Endothelial cell of umbilical vein (primary cell): ENCODE data around the gene B3GALNT2.

Source experiments
- CTCF ChIP-seq, 2 donors: IDR thresholded peaks; 1 replicate in 1 of 2; 2 replicates in 1 of 2; pipeline ENCODE4 v1.5.1; 2011; ENCODE audit warnings: low read length in 2 of 2, mild to moderate bottlenecking in 2 of 2, moderate library complexity in 2 of 2, control low read depth in 1 of 2, inconsistent platforms in 1 of 2, low read depth in 1 of 2; ENCODE audit not compliant: insufficient read depth in 1 of 2; ENCODE audit errors: extremely low read depth in 1 of 2
- EZH2 ChIP-seq: IDR thresholded peaks from 2 replicates; pipeline ENCODE4 v1.6.1; 2012; ENCODE audit warnings: borderline replicate concordance, low read depth, mild to moderate bottlenecking, moderate library complexity, low read length, inconsistent platforms; ENCODE audit not compliant: severe bottlenecking
- MAX ChIP-seq: IDR thresholded peaks from 2 replicates; pipeline ENCODE4 v1.6.1; 2011; ENCODE audit not compliant: insufficient read depth, insufficient read length
- MYC ChIP-seq: IDR thresholded peaks from one replicate; pipeline ENCODE4 v1.6.1; 2011; ENCODE audit warnings: mild to moderate bottlenecking, low read depth, low read length
- POLR2A ChIP-seq: IDR thresholded peaks from 2 replicates; pipeline ENCODE4 v1.6.1; 2012; ENCODE audit warnings: low read depth, mild to moderate bottlenecking, control low read depth, low read length
- POLR2AphosphoS5 ChIP-seq: IDR thresholded peaks from 2 replicates; pipeline ENCODE4 v1.6.1; 2012; ENCODE audit warnings: low read depth, mild to moderate bottlenecking, control low read depth, low read length, moderate library complexity; ENCODE audit not compliant: insufficient read depth

- TF ChIP-seq POLR2A (no peak), EZH2 (no peak), CTCF (IDR thresholded peaks at IDR 0.05; ENCODE audit: extremely low read depth in 1 of 2, insufficient read depth in 1 of 2, low read depth in 1 of 2, low read length in 2 of 2) (no peak), MYC (no peak), POLR2AphosphoS5 (no peak), MAX (no peak)
These were observed 96.8 kb downstream of the B3GALNT2 start for GRCh38 chr1:235407419-235407818.
